Measurements from ENCODE around the gene MPV17L2. TPM values are rescaled to one million over a fixed set of nuclear protein-coding genes. Genes with fewer than 3 reads are reported as not detected.

The MPV17L2 gene
- total and polyA plus RNA-seq, 4 donors, result 3.6 to 28.0 (median 14.1) TPM

Small RNA genes lying within 50 kb of the gene (small RNA-seq; reads per million reads assigned to genes)
- not detected for gene IFI30

Other genes starting within 250 kb of the MPV17L2 start
- gene KCNN1, start 226.1 kb upstream of the MPV17L2 start, total RNA-seq, result under 1 TPM; 0.05 to 0.08 TPM
- gene KCNN1, start 226.1 kb upstream of the MPV17L2 start, polyA plus RNA-seq, result under 1 TPM in 1 of 2 donors, not detected in 1; 0.05 TPM
- 10 to 100 TPM in 1 of 2 donors, 1 to 10 TPM in 1; 7.6 to 32.3 TPM for gene ARRDC2, start 185.0 kb upstream of the MPV17L2 start, total RNA-seq
- gene ARRDC2, start 185.0 kb upstream of the MPV17L2 start, polyA plus RNA-seq, result 1 to 10 TPM; 2.7 to 5.3 TPM
- 1 to 10 TPM; 1.3 to 2.4 TPM for gene IL12RB1, start 106.3 kb upstream of the MPV17L2 start, total RNA-seq
- under 1 TPM; 0.43 to 0.90 TPM for gene IL12RB1, start 106.3 kb upstream of the MPV17L2 start, polyA plus RNA-seq
- gene MAST3, start 95.4 kb upstream of the MPV17L2 start, total RNA-seq, result 10 to 100 TPM in 1 of 2 donors, 1 to 10 TPM in 1; 8.6 to 10.6 TPM
- 1 to 10 TPM; 4.3 to 4.7 TPM for gene MAST3, start 95.4 kb upstream of the MPV17L2 start, polyA plus RNA-seq
- gene PIK3R2, start 40.1 kb upstream of the MPV17L2 start, total RNA-seq, result 10 to 100 TPM in 1 of 2 donors, 1 to 10 TPM in 1; 9.1 to 37.8 TPM
- 1 to 10 TPM; 1.5 to 6.2 TPM for gene PIK3R2, start 40.1 kb upstream of the MPV17L2 start, polyA plus RNA-seq
- 100 to 1,000 TPM in 1 of 2 donors, 10 to 100 TPM in 1; 60.2 to 129 TPM for gene IFI30, start 19.4 kb upstream of the MPV17L2 start, total RNA-seq
- gene IFI30, start 19.4 kb upstream of the MPV17L2 start, polyA plus RNA-seq, result 100 to 1,000 TPM in 1 of 2 donors, 10 to 100 TPM in 1; 89.0 to 130 TPM
- gene RAB3A, start 10.8 kb downstream of the MPV17L2 start, total RNA-seq, result under 1 TPM; 0.33 to 0.84 TPM
- gene RAB3A, start 10.8 kb downstream of the MPV17L2 start, polyA plus RNA-seq, result 1 to 10 TPM in 1 of 2 donors, under 1 TPM in 1; 0.74 to 1.7 TPM
- gene PDE4C, start 33.2 kb downstream of the MPV17L2 start, total RNA-seq, result under 1 TPM; 0.51 to 0.75 TPM
- under 1 TPM in 1 of 2 donors, not detected in 1; 0.23 TPM for gene PDE4C, start 33.2 kb downstream of the MPV17L2 start, polyA plus RNA-seq
- 1 to 10 TPM in 1 of 2 donors, under 1 TPM in 1; 0.19 to 2.4 TPM for gene IQCN, start 81.2 kb downstream of the MPV17L2 start, total RNA-seq
- under 1 TPM; 0.43 to 0.64 TPM for gene IQCN, start 81.2 kb downstream of the MPV17L2 start, polyA plus RNA-seq
- gene JUND, start 88.4 kb downstream of the MPV17L2 start, total RNA-seq, result 100 to 1,000 TPM in 1 of 2 donors, 10 to 100 TPM in 1; 36.9 to 103 TPM
- 10 to 100 TPM; 12.8 to 46.7 TPM for gene JUND, start 88.4 kb downstream of the MPV17L2 start, polyA plus RNA-seq
- 100 to 1,000 TPM in 1 of 2 donors, 10 to 100 TPM in 1; 42.4 to 100 TPM for gene LSM4, start 129.9 kb downstream of the MPV17L2 start, total RNA-seq
- gene LSM4, start 129.9 kb downstream of the MPV17L2 start, polyA plus RNA-seq, result 10 to 100 TPM; 68.4 to 81.9 TPM
- 10 to 100 TPM; 21.5 to 48.3 TPM for gene PGPEP1, start 147.4 kb downstream of the MPV17L2 start, total RNA-seq
- gene PGPEP1, start 147.4 kb downstream of the MPV17L2 start, polyA plus RNA-seq, result 10 to 100 TPM; 15.8 to 30.8 TPM
- gene GDF15, start 192.9 kb downstream of the MPV17L2 start, total RNA-seq, result 10 to 100 TPM in 1 of 2 donors, under 1 TPM in 1; 0.42 to 11.6 TPM
- gene GDF15, start 192.9 kb downstream of the MPV17L2 start, polyA plus RNA-seq, result 1 to 10 TPM; 6.7 to 7.7 TPM
- gene LRRC25, start 204.4 kb downstream of the MPV17L2 start, total RNA-seq, result 10 to 100 TPM in 1 of 2 donors, 1 to 10 TPM in 1; 7.9 to 13.4 TPM
- gene LRRC25, start 204.4 kb downstream of the MPV17L2 start, polyA plus RNA-seq, result 1 to 10 TPM; 2.3 to 5.8 TPM
- 10 to 100 TPM in 1 of 2 donors, 1 to 10 TPM in 1; 6.4 to 19.0 TPM for gene SSBP4, start 226.2 kb downstream of the MPV17L2 start, total RNA-seq
- gene SSBP4, start 226.2 kb downstream of the MPV17L2 start, polyA plus RNA-seq, result 10 to 100 TPM in 1 of 2 donors, 1 to 10 TPM in 1; 4.0 to 16.6 TPM
- gene ISYNA1, start 244.9 kb downstream of the MPV17L2 start, total RNA-seq, result 10 to 100 TPM in 1 of 2 donors, 1 to 10 TPM in 1; 8.0 to 41.9 TPM
- 10 to 100 TPM in 1 of 2 donors, 1 to 10 TPM in 1; 4.7 to 12.1 TPM for gene ISYNA1, start 244.9 kb downstream of the MPV17L2 start, polyA plus RNA-seq